ENCODE data around the gene PCDHB8. TPM values are rescaled to one million over a fixed set of nuclear protein-coding genes. Genes with fewer than 3 reads are reported as not detected.

The PCDHB8 gene
- 0.24 to 0.28 TPM (median 0.26 TPM) in 5 replicates for total RNA-seq (2022; extraction: Qiagen RNA extraction)

GRCh38 chr5:141177577-141178191, at the start of gene PCDHB8:
Gene PCDHB8, plus strand, starts transcription at chr5:141177790. Its CDS starts 245 bp downstream, at chr5:141178035.

GRCh38 chr5:141135030-141135717, 42.4 kb upstream of the PCDHB8 start, which contains the start of gene PCDHB5:
Gene PCDHB5, plus strand, starts transcription at chr5:141135206. Its CDS starts 229 bp downstream, at chr5:141135435.

GRCh38 chr5:141149812-141150211, 27.8 kb upstream of the PCDHB8 start, which contains the start of gene PCDHB6:
Gene PCDHB6, plus strand, starts transcription at chr5:141150057. Its CDS starts 201 bp downstream, at chr5:141150258.

GRCh38 chr5:141172381-141173204, 5.0 kb upstream of the PCDHB8 start, which contains the start of gene PCDHB7:
Gene PCDHB7, plus strand, starts transcription at chr5:141172644. Its CDS starts 192 bp downstream, at chr5:141172836.

GRCh38 chr5:141182248-141182647, 4.7 kb downstream of the PCDHB8 start, which contains the start of gene PCDHB16:
Gene PCDHB16, plus strand, starts transcription at chr5:141182387. Its CDS starts 173 bp downstream, at chr5:141182560.

GRCh38 chr5:141186897-141187512, 9.4 kb downstream of the PCDHB8 start, which contains the start of gene PCDHB9:
Gene PCDHB9, plus strand, starts transcription at chr5:141187161. Its CDS starts 158 bp downstream, at chr5:141187319.

GRCh38 chr5:141192110-141192725, 14.6 kb downstream of the PCDHB8 start, which contains the start of gene PCDHB10:
Gene PCDHB10, plus strand, starts transcription at chr5:141192353. Its CDS starts 200 bp downstream, at chr5:141192553.

GRCh38 chr5:141199359-141200235, 22.0 kb downstream of the PCDHB8 start, which contains the start of gene PCDHB11:
Gene PCDHB11, plus strand, starts transcription at chr5:141199627. Its CDS starts 148 bp downstream, at chr5:141199775.

GRCh38 chr5:141208478-141208877, 30.9 kb downstream of the PCDHB8 start, which contains the start of gene PCDHB12:
Gene PCDHB12, plus strand, starts transcription at chr5:141208719. Its CDS starts 189 bp downstream, at chr5:141208908.

GRCh38 chr5:141213656-141214339, 36.2 kb downstream of the PCDHB8 start, which contains the start of gene PCDHB13:
Gene PCDHB13, plus strand, starts transcription at chr5:141213919. Its CDS starts 205 bp downstream, at chr5:141214124.

GRCh38 chr5:141223112-141223783, 45.7 kb downstream of the PCDHB8 start, which contains the start of gene PCDHB14:
Gene PCDHB14, plus strand, starts transcription at chr5:141223343. Its CDS starts 163 bp downstream, at chr5:141223506.

Other genes with a start within 250 kb of the PCDHB8 start
- 3.2 to 5.7 TPM (median 3.6 TPM) in 5 replicates for gene PCDHAC2, start 211.3 kb upstream of the PCDHB8 start, total RNA-seq (2022; extraction: Qiagen RNA extraction)
- not detected in 5 replicates for gene PCDHB1, start 126.4 kb upstream of the PCDHB8 start, total RNA-seq (2022; extraction: Qiagen RNA extraction)
- gene PCDHB2, start 83.2 kb upstream of the PCDHB8 start, total RNA-seq (2022; extraction: Qiagen RNA extraction) = 2.6 to 5.2 TPM (median 3.4 TPM) in 5 replicates
- 0.02 to 0.03 TPM (median 0.02 TPM) in 3 of 5 replicates, not detected in the others for gene PCDHB3, start 77.3 kb upstream of the PCDHB8 start, total RNA-seq (2022; extraction: Qiagen RNA extraction)
- gene PCDHB4, start 56.0 kb upstream of the PCDHB8 start, total RNA-seq (2022; extraction: Qiagen RNA extraction) = 0.03 to 0.12 TPM (median 0.06 TPM) in 5 replicates
- 1.3 to 1.7 TPM (median 1.4 TPM) in 5 replicates for gene PCDHB5, start 42.6 kb upstream of the PCDHB8 start, total RNA-seq (2022; extraction: Qiagen RNA extraction)
- 0.84 to 1.1 TPM (median 0.90 TPM) in 5 replicates for gene PCDHB6, start 27.7 kb upstream of the PCDHB8 start, total RNA-seq (2022; extraction: Qiagen RNA extraction)
- gene PCDHB7, start 5.1 kb upstream of the PCDHB8 start, total RNA-seq (2022; extraction: Qiagen RNA extraction) = 0.01 to 0.03 TPM (median 0.02 TPM) in 3 of 5 replicates, not detected in the others
- 0.02 to 0.13 TPM (median 0.06 TPM) in 5 replicates for gene PCDHB16, start 4.6 kb downstream of the PCDHB8 start, total RNA-seq (2022; extraction: Qiagen RNA extraction)
- gene PCDHB9, start 9.4 kb downstream of the PCDHB8 start, total RNA-seq (2022; extraction: Qiagen RNA extraction) = 0.01 to 0.09 TPM (median 0.02 TPM) in 4 of 5 replicates, not detected in the other
- gene PCDHB10, start 14.6 kb downstream of the PCDHB8 start, total RNA-seq (2022; extraction: Qiagen RNA extraction) = 0.02 to 0.06 TPM (median 0.03 TPM) in 3 of 5 replicates, not detected in the others
- 0.05 to 0.08 TPM (median 0.07 TPM) in 5 replicates for gene PCDHB11, start 21.8 kb downstream of the PCDHB8 start, total RNA-seq (2022; extraction: Qiagen RNA extraction)
- 0.01 to 0.02 TPM in 2 of 5 replicates, not detected in the others for gene PCDHB12, start 30.9 kb downstream of the PCDHB8 start, total RNA-seq (2022; extraction: Qiagen RNA extraction)
- gene PCDHB13, start 36.1 kb downstream of the PCDHB8 start, total RNA-seq (2022; extraction: Qiagen RNA extraction) = 0.03 to 0.08 TPM (median 0.06 TPM) in 5 replicates
- gene PCDHB14, start 45.6 kb downstream of the PCDHB8 start, total RNA-seq (2022; extraction: Qiagen RNA extraction) = 0.03 to 0.09 TPM (median 0.06 TPM) in 5 replicates
- gene PCDHB15, start 67.6 kb downstream of the PCDHB8 start, total RNA-seq (2022; extraction: Qiagen RNA extraction) = 0.03 to 0.13 TPM (median 0.07 TPM) in 5 replicates
- not detected in 5 replicates for gene SLC25A2, start 126.3 kb downstream of the PCDHB8 start, total RNA-seq (2022; extraction: Qiagen RNA extraction)
- gene TAF7, start 143.0 kb downstream of the PCDHB8 start, total RNA-seq (2022; extraction: Qiagen RNA extraction) = 59.3 to 79.3 TPM (median 67.9 TPM) in 5 replicates
- gene PCDHGA1, start 152.7 kb downstream of the PCDHB8 start, total RNA-seq (2022; extraction: Qiagen RNA extraction) = 0.23 to 0.32 TPM (median 0.27 TPM) in 5 replicates
- 0.40 to 0.74 TPM (median 0.53 TPM) in 5 replicates for gene PCDHGA2, start 161.0 kb downstream of the PCDHB8 start, total RNA-seq (2022; extraction: Qiagen RNA extraction)
- gene PCDHGA3, start 166.0 kb downstream of the PCDHB8 start, total RNA-seq (2022; extraction: Qiagen RNA extraction) = 0.02 to 0.03 TPM in 2 of 5 replicates, not detected in the others
- gene PCDHGB1, start 172.3 kb downstream of the PCDHB8 start, total RNA-seq (2022; extraction: Qiagen RNA extraction) = 1.4 to 1.9 TPM (median 1.7 TPM) in 5 replicates
- gene PCDHGA4, start 177.2 kb downstream of the PCDHB8 start, total RNA-seq (2022; extraction: Qiagen RNA extraction) = 0.06 to 0.13 TPM (median 0.11 TPM) in 5 replicates
- gene PCDHGB2, start 182.2 kb downstream of the PCDHB8 start, total RNA-seq (2022; extraction: Qiagen RNA extraction) = 0.05 to 0.08 TPM (median 0.07 TPM) in 5 replicates
- 0.13 to 0.17 TPM (median 0.16 TPM) in 5 replicates for gene PCDHGA5, start 186.4 kb downstream of the PCDHB8 start, total RNA-seq (2022; extraction: Qiagen RNA extraction)
- 0.11 to 0.23 TPM (median 0.14 TPM) in 5 replicates for gene PCDHGB3, start 192.5 kb downstream of the PCDHB8 start, total RNA-seq (2022; extraction: Qiagen RNA extraction)
- 0.11 to 0.28 TPM (median 0.24 TPM) in 5 replicates for gene PCDHGA6, start 196.1 kb downstream of the PCDHB8 start, total RNA-seq (2022; extraction: Qiagen RNA extraction)
- gene PCDHGA7, start 205.0 kb downstream of the PCDHB8 start, total RNA-seq (2022; extraction: Qiagen RNA extraction) = 0.71 to 1.2 TPM (median 0.76 TPM) in 5 replicates
- gene PCDHGB4, start 209.9 kb downstream of the PCDHB8 start, total RNA-seq (2022; extraction: Qiagen RNA extraction) = 0.81 to 1.0 TPM (median 0.92 TPM) in 5 replicates
- gene PCDHGA8, start 214.8 kb downstream of the PCDHB8 start, total RNA-seq (2022; extraction: Qiagen RNA extraction) = 0.02 to 0.03 TPM (median 0.02 TPM) in 4 of 5 replicates, not detected in the other
- 1.9 to 2.5 TPM (median 2.2 TPM) in 5 replicates for gene PCDHGB5, start 220.2 kb downstream of the PCDHB8 start, total RNA-seq (2022; extraction: Qiagen RNA extraction)
- 0.03 to 0.05 TPM (median 0.05 TPM) in 5 replicates for gene PCDHGA9, start 225.0 kb downstream of the PCDHB8 start, total RNA-seq (2022; extraction: Qiagen RNA extraction)
- gene PCDHGB6, start 230.2 kb downstream of the PCDHB8 start, total RNA-seq (2022; extraction: Qiagen RNA extraction) = 0.09 to 0.13 TPM (median 0.10 TPM) in 5 replicates
- 0.02 to 0.03 TPM in 2 of 5 replicates, not detected in the others for gene PCDHGA10, start 235.2 kb downstream of the PCDHB8 start, total RNA-seq (2022; extraction: Qiagen RNA extraction)
- 0.03 to 0.13 TPM (median 0.07 TPM) in 3 of 5 replicates, not detected in the others for gene PCDHGB7, start 239.9 kb downstream of the PCDHB8 start, total RNA-seq (2022; extraction: Qiagen RNA extraction)
- not detected in 5 replicates for gene PCDHGA11, start 243.3 kb downstream of the PCDHB8 start, total RNA-seq (2022; extraction: Qiagen RNA extraction)